GM19025 (cell line): ENCODE data around the gene UMOD.

Experiments used
- ATAC-seq: cut with Tn5 transposase; IDR thresholded peaks from one replicate; pipeline ENCODE4 v1.9.1; 2021; ENCODE audit warnings: mild to moderate bottlenecking, low read depth, moderate library complexity; ENCODE audit not compliant: unreplicated experiment

UMOD gene

DNA sequence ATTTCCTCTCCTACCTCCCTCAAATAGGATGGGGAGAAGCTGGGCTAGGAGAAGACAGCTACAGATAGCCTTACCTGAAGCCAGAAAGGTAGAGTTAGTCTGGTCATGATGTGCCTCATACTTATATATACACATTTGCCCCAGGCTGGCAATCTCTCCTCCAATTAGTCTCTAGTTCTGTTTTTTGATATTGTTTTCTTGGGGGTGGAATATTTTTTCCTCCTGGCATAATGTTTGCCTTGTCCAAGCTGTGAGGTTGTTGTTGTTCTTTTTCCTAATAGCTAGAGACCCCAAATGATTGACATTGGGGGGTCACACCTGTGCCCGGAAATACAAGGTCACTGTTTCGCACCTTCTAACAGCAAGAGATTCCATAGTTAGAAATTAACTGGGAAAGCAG, at the start of gene UMOD:
Gene UMOD, minus strand, starts transcription at position 101 of the 400 bp plus-strand sequence. CDS start 1,978 bp downstream, outside the sequence.
- no peak for ATAC-seq

GRCh38 chr16:20401475-20402016, 49.0 kb upstream of the UMOD start:
- no peak for ATAC-seq

GRCh38 chr16:20401066-20401465, 48.6 kb upstream of the UMOD start:
- no peak for ATAC-seq

DNA sequence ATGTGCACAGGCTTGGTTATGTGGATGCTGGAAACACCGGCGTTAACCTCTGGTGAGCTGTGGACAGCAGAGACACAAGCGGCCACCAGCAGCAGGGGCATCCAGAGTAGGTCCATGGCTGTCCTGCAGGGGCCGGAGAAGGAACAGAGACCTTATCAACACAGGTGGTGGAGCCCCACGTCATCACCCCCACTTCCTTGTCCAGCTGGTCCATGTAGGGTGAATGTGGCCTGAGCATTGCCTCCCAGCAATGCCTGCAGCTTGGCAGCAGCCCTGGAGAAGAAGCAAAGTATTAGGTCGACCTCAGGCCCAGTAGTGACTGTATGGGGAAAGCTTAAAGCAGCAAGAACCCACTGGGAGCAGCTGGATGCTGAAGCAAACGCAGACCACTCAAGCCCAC, 46.7 kb upstream of the UMOD start:
- no peak for ATAC-seq

DNA sequence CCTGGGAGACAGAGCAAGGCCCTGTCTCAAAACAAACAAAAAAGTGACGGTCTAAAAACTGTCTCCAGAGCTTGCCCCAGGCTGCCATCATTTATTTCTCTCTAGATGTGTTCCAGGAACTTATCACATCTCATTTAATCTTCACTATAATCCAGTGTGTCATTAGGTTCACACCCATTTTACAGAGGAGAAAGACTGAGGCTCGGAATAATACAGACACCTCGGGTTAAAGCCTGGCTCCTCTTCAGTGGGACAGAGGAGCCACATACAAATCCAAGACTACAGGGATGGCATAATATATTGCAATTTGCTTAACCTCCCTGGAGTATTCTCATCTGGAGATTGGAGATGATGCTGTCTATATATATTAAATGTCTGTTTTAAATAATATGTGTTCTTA, 46.1 kb upstream of the UMOD start:
- ATAC-seq, result no peak

DNA sequence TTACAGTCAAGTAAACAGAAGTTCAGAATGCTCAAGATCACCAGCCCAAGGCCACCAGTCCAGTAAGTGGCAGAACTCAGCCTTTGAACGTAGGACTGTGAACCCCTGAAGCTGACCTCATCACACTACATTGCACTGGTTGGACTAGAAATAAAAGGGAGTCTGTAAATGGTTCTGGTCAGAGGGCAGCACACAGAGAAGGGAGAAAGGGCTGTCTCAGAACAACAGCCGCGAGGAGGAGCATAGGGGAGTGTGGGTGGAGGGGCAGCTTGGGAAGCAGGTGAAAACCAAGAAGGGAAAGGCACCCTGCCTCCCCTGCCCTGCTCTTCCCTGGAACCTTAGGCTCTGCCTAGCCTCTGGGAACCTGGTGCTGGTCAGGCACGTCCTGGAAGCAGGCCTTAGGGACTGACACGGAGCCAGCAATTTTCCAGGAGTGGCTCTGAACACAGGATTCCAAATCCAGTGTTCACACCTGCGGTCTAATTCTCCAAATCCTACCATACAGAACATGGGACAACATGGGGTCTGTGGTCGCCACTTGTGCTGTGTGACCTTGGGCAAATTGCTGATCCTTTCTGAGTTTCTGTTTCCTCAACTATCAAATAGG, 45.1 kb upstream of the UMOD start:
- ATAC-seq, result no peak

DNA sequence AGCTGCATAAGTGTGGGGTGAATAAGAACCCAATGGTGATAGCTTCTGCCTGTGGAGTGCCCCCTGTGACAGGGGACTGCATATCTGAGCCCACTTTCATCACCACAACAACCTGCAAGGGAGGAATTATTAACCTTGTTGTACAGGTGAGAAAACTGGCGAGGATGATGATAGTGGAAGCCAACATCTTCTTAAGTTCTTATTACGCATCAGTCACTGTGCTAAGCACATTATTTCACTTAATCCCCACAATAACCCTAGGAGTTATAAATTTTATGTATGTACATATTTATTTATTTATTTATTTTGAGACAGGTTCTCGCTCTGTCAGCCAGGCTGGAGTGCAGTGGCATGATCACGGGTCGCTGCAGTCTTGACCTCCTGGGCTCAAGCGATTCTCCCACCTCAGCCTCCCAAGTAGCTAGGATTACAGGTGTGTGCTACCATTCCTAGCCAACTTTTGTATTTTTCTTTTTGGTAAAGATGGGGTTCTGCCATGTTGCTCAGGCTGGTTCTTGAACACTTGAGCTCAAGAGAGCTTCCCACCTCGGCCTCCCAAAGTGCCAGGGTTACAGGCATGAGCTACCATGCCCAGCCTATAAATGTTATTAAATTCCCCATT, 44.4 kb upstream of the UMOD start:
- ATAC-seq, result no peak

DNA sequence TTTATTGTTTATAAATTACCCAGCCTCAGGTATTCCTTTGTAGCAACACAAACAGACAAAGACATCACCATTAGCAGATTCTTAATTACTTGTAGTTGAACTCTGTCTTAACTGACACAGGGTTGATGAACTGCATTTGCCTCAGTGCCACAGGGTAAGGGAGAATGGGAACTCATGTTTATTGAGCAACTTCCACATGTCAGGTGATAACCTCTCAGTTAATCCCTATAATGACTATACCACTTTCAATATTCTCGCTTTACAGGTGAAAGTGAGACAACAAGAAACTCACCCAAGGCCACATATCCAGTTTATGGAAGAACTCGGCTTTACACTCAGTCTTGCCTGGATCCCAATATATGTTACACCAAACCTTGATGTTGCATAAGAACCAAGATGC, 43.4 kb upstream of the UMOD start:
- no peak for ATAC-seq

DNA sequence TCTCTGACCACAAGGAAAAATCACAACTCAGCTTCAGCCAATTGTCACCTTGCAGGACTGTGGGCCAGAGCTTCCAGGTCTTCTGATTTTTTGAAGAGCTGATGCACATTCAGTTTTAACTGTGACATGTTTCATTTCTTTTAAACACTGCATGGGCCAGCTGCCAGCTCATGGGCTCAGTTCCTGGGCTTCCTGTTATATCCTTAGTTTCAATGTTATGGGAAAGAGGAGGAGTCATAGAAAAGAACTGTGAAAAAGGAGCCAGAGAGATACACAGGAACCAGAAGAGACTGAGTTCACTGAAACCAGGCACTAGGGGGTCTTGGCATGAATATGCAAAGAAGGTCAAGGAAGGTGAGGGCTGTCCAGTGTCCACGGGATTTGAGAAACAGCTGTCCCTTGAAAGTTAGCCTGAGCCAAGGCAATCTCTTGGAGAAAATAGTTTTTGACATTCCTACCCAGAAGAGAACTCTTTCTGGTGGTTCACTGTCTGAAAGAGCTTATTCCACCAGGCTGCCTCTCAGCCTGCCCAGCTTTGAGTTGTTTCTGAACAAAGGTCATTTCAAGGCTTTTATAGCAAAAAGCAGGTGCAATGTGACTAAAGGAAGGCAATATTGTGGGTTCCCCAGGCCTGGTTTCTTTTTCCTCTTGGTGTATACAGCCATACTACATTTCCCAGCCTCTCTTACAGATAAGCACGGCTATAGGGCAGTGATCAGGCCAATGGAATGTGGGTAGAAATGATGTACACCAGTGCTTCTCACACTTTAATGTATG, 41.5 kb upstream of the UMOD start:
- no peak for ATAC-seq

DNA sequence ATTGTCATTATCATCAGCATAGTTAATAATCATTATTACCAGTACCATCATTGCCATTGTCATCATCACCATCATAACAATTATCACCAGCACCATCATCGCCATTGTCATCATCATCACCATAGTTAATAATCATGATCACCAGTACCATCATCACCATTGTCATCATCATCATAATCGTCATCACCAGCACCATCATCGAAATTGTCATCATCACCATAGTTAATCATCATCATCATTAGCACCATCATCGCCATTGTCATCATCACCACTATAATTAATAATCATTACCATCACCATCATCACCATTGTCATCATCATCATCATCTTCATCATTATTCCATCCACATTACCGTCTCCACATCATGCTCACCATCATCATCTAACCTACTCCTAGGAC, 38.5 kb upstream of the UMOD start:
- no peak for ATAC-seq

GRCh38 chr16:20388854-20389253, 36.3 kb upstream of the UMOD start:
- ATAC-seq, result no peak

GRCh38 chr16:20387978-20388377, 35.5 kb upstream of the UMOD start:
- ATAC-seq, result no peak

- no peak for ATAC-seq
Observed at GRCh38 chr16:20385844-20386832, 33.6 kb upstream of the UMOD start.

- ATAC-seq, result no peak
Observed at GRCh38 chr16:20383106-20384029, 30.9 kb upstream of the UMOD start.

GRCh38 chr16:20382202-20382948, 29.9 kb upstream of the UMOD start:
- ATAC-seq, result no peak

GRCh38 chr16:20380782-20381181, 28.3 kb upstream of the UMOD start:
- no peak for ATAC-seq

GRCh38 chr16:20377181-20377580, 24.7 kb upstream of the UMOD start:
- ATAC-seq, result no peak

DNA sequence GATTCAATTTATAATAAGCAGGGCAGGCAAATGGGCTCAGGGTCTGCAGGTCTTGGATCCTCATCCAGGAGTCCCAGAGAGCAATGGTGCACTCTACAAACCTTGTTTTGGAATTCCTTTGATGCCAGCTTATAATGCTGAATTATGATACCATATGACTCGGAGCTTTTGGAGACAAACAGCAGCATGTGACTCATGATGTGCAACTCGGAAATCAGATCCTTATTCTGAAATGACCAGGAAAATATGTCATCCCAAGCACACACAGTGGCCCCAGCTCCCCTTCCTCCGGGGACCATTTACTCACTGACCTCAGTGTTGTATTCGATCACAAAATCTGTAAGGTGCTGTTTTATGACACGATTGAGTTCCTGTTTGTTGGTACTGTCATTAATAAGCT, 20.2 kb upstream of the UMOD start:
- ATAC-seq, result no peak
